Liver (tissue), 3 donors: ENCODE data around the gene RPL23.

Experiments
- CTCF ChIP-seq: fragments of 150-350 bp; IDR thresholded peaks from 2 replicates; pipeline ENCODE4 v1.5.1; 2017; ENCODE audit warnings: improper control_type of control experiment, low read depth, low read length; ENCODE audit not compliant: missing input control
- GABPA ChIP-seq, 2 donors: IDR thresholded peaks in 1 of 2; conservative IDR thresholded peaks in 1 of 2; 2 replicates each; pipeline ENCODE4 v1.6.1; 2016; ENCODE audit warnings: antibody characterized with exemption in 2 of 2, mild to moderate bottlenecking in 1 of 2, moderate library complexity in 1 of 2
- RAD21 ChIP-seq, 2 donors: IDR thresholded peaks; 2 replicates each; pipeline ENCODE4 v1.6.1; 2016; ENCODE audit warnings: antibody characterized with exemption in 2 of 2, mild to moderate bottlenecking in 2 of 2
- REST ChIP-seq: IDR thresholded peaks from 2 replicates; pipeline ENCODE4 v1.6.1; 2016; ENCODE audit warnings: antibody characterized with exemption, mild to moderate bottlenecking
- SP1 ChIP-seq: IDR thresholded peaks from 2 replicates; pipeline ENCODE4 v1.6.1; 2018; ENCODE audit warnings: antibody characterized with exemption, mild to moderate bottlenecking
- TAF1 ChIP-seq: conservative IDR thresholded peaks from 2 replicates; pipeline ENCODE4 v1.6.1; 2016; ENCODE audit warnings: antibody characterized with exemption, mild to moderate bottlenecking
- TF ChIP-seq, protein P1 (sequence below): IDR thresholded peaks from 2 replicates; pipeline ENCODE4 v1.6.1; 2016; ENCODE audit warnings: antibody characterized with exemption
- donor health status: healthy.
- donor health status: healthy.

GRCh38 chr17:38864636-38865398 lies 11.3 kb upstream of the RPL23 start:
- TF ChIP-seq TAF1 = no peak
- TF ChIP-seq CTCF = no peak
- TF ChIP-seq, protein P1, sequence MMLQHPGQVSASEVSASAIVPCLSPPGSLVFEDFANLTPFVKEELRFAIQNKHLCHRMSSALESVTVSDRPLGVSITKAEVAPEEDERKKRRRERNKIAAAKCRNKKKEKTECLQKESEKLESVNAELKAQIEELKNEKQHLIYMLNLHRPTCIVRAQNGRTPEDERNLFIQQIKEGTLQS = no peak
- peak in 1 of 2 donors; percentile 20 for TF ChIP-seq RAD21 (IDR thresholded peaks at IDR 0.05)
- TF ChIP-seq REST = no peak
- TF ChIP-seq GABPA (IDR thresholded peaks at IDR 0.05 in 1 of 2, conservative IDR thresholded peaks at IDR 0.05 in 1 of 2) = no peak
- no peak for TF ChIP-seq SP1
